ENCODE results near the gene DAPK1.

The DAPK1 gene

GRCh38 chr9:87497604-87498045 is at the start of gene DAPK1:
DAPK1 (plus strand) TSS chr9:87497867; CDS start chr9:87499078, 1,211 bp downstream.
- no peak for DNase-seq

GRCh38 chr9:87451149-87451548 is 46.5 kb upstream of the DAPK1 start:
- DNase-seq: no peak

DNA sequence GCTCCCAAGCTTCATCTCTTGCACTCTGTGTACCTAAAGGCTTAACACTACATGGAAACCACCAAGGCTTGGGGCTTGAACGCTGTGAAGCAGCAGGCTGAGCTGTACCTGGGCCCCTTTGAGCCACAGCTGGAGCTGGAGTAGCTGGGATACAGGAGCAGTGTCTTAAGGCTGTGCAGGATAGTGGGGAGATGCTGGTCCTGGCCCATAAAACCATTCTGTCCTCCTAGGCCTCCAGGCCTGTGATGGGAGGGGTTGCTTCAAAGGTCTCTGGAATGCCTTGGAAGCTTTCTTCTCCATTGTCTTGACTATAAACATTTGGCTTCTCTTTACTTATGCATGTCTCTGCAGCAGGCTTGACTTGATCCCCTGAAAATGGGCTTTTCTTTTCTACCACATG is 42.3 kb upstream of the DAPK1 start:
- DNase-seq: no peak

- DNase-seq: no peak
Observed at GRCh38 chr9:87461256-87461655, 36.4 kb upstream of the DAPK1 start.

DNA sequence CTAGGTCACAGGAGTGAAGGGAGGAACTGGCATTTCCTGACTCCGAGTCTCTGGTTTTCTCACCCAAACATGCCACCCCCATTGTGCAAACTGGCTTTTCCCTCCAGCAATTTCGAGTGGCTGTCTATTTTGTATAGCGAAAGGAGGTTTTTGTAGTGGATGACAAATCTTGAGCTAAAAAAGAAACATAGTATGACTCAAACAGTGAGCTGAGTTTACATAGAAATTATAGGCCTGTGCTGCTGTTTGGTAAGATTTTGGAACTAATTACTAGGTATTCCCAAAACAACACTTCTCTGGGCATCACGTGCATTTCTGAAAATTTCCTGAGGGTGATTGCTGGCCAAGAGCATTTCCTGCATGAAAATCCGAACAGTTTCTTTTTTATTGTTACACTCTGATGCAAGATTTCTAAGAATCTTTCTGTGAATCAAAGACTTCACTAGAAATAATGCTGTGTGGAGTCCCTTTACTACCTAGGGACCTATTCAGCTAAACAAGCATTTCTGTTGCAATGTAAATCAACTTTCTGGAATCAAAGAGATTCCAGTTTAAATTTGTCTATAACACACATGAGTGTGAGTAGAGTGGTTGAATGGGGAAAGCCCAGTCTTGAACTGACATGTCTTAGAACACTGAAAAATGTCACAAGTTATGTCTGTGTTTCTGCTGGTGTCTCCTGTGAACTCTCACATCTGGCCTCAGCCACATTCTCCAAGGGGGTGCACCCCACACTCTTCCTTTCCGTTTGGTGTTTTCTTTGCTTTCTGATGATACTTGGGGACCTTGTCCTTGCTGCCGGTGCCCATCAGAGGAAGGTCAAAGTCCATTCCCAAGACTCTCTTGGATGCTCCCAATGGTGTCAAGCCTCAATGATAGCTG is 33.3 kb upstream of the DAPK1 start:
- DNase-seq: no peak

- DNase-seq: no peak
Observed at GRCh38 chr9:87464992-87465378, 32.7 kb upstream of the DAPK1 start.

GRCh38 chr9:87465816-87466215 is 31.9 kb upstream of the DAPK1 start:
- no peak for DNase-seq

DNA sequence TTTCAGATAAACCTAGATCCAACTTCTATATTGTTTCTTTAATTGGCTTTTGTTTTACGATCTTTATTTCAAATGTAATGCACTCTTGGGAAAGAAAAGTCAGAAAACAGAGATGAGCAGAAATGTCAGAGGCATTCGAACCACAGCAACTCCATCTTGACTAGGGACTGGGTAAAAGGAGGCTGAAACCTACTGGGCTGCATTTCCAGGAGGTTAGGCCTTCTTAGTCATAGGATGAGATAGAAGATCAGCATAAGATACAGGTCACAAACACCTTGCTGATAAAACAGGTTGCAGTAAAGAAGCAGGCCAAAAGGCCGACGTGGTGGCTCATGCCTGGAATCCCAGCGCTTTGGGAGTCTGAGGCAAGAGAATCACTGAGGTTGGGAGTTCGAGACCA is 30.5 kb upstream of the DAPK1 start:
- no peak for DNase-seq

GRCh38 chr9:87469793-87470465 is 27.7 kb upstream of the DAPK1 start:
- no peak for DNase-seq

- no peak for DNase-seq
Observed at GRCh38 chr9:87471746-87472145, 25.9 kb upstream of the DAPK1 start.

DNA sequence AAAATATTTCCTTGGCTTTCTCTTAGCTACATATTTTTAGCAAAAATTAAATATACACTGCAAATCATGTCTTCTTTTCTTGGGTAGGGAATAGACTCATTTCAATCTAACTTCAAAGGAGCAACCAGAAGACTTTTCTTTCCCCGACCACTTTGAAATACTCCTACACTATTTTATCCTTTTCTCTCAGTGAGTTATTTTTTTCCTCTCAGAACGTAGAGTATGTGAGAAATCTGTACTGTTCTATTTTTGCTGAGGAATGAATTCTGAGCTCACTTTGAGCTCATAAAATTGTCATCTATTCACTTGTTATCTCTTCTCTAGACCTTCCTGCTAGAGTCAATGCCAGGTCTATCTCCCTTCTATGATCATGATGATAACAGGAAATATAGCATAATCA is 22.2 kb upstream of the DAPK1 start:
- DNase-seq: no peak

DNA sequence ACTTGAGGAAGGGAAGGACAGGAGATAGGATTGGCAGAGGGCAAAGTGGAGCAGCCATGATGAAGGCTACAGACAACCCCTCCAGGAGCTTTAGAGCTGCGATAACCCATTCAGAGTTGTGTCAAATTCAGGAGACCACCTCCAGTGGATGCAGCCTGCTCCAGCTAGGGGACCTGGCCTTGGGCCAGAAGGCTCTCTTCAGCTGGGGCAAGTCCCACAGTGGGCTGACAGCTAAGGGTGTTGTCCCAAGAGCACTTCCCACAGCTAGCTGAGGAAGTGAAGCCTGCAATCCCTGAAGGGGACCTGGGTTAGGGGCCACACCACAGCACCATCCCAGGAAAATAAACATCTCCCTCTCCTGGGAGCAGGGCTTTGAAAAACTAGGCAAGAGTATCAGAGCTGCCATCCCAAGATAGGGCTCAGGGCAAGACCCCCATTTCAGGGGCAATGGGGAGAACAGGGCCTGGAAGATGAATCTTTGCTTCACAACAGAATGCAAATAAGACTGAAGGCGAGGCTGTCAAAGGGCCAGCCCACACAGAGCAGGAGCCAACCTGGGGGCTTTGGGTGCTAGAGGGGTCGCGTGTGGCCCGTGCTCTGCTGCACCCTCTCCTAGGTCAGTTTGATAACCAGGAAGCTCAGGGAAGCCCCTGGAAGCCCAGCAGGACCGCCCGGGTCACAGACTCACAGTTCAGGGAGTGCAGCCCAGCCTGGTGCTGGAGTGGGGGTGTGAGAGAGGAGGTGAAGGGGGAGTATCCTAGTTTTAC is 19.3 kb upstream of the DAPK1 start:
- no peak for DNase-seq

- no peak for DNase-seq
Observed at GRCh38 chr9:87479801-87480201, 17.9 kb upstream of the DAPK1 start.

DNA sequence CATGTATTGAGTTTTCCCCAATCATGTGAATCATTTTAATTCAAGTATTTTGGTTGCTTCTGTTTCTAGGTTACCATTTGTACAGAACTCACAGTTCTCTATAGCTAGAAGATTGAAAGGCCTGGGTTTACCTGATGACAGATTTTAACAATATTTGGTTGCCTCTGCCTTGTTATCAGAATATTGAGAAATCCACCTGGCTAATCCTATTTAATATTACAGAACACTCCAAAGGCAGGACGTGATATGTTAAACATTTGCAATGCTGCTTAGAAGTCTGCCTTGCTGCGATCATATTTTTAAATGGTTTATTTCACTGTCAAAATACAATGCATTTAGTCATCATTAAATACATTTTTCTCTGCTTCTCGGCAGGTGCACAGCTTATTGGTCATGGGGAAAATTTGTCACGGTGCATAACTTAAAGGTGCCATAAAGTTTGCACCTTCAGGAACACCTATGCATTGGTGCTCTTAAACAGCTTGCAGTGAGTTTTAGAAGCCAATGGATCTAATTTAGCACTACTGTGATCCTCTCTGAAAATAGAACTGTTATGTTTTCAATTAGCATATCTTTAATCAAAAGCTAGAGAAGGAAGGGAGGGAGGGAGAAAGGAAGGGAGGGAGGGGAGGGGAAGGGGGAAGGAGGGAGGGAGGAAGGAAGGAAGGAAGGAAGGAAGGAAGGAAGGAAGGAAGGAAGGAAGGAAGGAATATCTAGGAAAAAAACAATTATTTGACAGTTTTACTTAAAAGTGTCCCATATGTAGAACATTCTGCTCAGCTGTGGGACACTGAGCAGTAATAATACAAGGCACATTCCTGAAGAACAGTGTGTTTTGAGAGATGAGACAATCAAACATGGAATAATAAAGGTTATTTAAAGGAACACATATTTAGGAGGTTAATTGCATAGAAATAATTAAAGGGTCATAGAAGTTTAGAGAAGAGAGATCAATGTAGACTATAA is 15.5 kb upstream of the DAPK1 start:
- no peak for DNase-seq

DNA sequence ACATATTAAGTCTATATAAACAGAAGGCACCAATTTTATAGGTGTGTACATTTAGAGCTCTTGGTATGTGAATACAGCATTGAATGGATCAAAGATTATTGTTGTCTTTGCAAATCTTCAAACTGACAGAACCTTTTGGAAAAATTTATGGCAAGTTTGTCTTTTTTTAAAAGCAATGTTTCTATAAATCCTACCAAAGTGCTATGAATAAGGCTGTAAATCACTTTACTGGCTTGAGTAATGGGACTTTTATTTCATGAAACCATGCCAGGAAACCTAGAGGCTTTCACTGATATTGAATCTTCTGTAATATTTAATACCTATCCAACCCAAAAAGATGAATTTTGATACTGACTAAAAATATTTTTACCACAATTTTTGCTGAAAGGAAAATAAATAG is 7.4 kb upstream of the DAPK1 start:
- no peak for DNase-seq

DNA sequence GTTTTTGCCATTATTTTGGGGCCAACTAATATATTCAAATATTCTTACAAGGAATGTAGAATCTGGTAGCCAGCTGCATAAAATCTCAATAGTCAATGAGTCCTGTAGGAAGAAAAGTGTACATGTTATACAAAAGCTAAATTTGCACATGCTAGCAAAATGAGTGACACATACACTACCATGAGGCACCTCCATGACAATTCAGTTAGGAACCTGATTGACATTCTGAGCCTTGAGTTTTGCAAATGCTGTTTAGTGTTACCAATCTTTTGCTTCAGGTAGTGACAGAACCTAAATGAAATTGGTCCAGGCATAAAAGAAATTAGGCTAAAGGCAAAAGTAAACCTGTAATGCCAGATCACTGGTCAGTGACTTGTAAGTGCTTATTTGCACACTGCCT is 6.8 kb upstream of the DAPK1 start:
- DNase-seq: no peak

DNA sequence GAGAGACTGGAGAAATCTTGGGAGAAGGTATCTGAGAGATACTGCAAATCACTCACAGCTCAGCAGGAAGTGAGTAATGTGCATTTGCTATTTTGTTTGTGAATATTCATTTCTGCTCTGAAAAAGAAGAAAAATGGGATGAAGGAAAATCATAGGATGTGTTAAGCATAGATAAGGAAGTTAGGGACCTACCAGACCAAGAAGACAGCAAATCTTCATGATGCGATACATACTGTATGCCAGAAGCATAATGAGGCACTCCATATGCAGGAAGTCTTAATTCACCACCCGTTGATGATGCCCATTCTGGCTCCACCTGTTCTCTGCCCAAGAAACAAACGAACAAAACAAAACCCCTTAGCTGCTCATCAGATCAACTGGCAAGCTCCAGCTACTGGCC is 6.1 kb upstream of the DAPK1 start:
- no peak for DNase-seq

DNA sequence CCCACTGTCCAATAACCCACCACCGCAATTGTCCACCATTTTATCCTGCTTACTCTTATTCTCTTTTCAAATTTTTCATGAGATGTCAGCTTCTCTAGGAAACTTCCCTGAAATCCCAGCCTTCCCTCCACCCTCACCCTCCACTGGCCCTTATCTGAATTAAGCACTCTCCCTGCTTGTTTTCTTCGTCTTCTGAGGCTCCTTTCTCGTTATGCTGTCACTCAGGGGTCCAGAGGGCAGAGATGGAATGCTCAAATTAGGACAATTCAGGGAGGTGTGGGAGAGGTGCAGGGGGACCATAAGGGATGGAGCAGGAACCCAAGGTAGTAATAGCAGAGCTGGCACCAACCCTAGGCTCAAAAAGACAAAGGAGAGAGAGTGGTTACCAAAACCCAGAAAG is 5.0 kb upstream of the DAPK1 start:
- DNase-seq: no peak

DNA sequence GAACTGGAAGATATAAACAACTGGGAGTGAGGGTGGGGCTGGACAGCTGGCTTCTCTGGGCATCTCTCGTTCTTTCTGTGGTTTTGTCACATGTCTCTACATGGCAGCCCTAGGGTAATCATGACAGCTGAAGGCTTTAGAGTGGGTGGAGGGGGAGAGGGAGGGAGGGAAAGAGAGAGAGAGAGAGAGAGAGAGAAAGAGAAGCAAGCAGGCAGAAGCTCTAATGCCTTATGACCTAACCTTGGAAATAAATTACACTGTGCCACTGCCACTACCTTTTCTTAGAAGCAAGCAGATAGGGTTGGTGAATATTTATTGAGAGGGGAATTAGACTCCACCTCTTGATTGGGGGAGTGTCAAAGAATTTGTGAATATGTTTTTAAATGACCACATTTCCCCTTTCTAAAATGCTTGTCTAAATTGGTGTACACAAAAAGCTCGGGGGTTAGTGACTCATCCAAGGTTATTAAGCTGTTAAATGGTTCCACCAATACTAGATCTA is 2.6 kb upstream of the DAPK1 start:
- no peak for DNase-seq

GRCh38 chr9:87497080-87497603 is 525 bp upstream of the DAPK1 start:
- DNase-seq: no peak

DNA sequence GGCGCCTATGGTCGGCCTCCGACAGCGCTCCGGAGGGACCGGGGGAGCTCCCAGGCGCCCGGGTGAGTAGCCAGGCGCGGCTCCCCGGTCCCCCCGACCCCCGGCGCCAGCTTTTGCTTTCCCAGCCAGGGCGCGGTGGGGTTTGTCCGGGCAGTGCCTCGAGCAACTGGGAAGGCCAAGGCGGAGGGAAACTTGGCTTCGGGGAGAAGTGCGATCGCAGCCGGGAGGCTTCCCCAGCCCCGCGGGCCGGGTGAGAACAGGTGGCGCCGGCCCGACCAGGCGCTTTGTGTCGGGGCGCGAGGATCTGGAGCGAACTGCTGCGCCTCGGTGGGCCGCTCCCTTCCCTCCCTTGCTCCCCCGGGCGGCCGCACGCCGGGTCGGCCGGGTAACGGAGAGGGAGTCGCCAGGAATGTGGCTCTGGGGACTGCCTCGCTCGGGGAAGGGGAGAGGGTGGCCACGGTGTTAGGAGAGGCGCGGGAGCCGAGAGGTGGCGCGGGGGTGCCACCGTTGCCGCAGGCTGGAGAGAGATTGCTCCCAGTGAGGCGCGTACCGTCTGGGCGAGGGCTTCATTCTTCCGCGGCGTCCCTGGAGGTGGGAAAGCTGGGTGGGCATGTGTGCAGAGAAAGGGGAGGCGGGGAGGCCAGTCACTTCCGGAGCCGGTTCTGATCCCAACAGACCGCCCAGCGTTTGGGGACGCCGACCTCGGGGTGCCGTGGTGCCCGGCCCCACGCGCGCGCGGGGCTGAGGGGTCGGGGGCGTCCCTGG is 561 bp downstream of the DAPK1 start:
- DNase-seq: no peak
